Prostate gland (tissue), 2 donors: ENCODE data around the gene SAV1. TPM values are rescaled to one million over a fixed set of nuclear protein-coding genes. Genes with fewer than 3 reads are reported as not detected.

Experiments used
- DNase-seq: peaks from one replicate; pipeline ENCODE4 v3.0.0-alpha.2; 2019; ENCODE audit warnings: low spot score
- H3K27ac ChIP-seq, 2 donors: fragments of 200-600 bp; sonication (generic); 2 replicates each; pipeline ENCODE4 v1.5.1; 2017 to 2019
- H3K27me3 ChIP-seq: fragments of 200-600 bp; sonication (generic); replicated peaks from 2 replicates; pipeline ENCODE4 v1.5.1; 2019; ENCODE audit not compliant: insufficient read depth
- H3K36me3 ChIP-seq, 2 donors: fragments of 200-600 bp; sonication (generic); 1 replicate in 1 of 2; 2 replicates in 1 of 2; pipeline versions ENCODE4 v1.5.1 to v1.8.1; 2017 to 2019
- H3K4me1 ChIP-seq: fragments of 200-600 bp; sonication (generic); replicated peaks from 2 replicates; pipeline ENCODE4 v1.5.1; 2019
- H3K4me3 ChIP-seq, 2 donors: fragments of 200-600 bp; sonication (generic); 2 replicates each; pipeline ENCODE4 v1.5.1; 2017 to 2019
- H3K9me3 ChIP-seq: fragments of 200-600 bp; sonication (generic); 2 replicates; pipeline ENCODE4 v1.5.1; 2017
- POLR2A ChIP-seq: fragments of 450-650 bp; IDR thresholded peaks from one replicate; pipeline ENCODE4 v1.6.1; 2016; ENCODE audit warnings: antibody characterized with exemption, mild to moderate bottlenecking
- POLR2AphosphoS5 ChIP-seq: sonication (generic); formaldehyde crosslinking; IDR thresholded peaks from one replicate; pipeline ENCODE4 v1.6.1; 2017; ENCODE audit warnings: antibody characterized with exemption
- WGBS: methylation state at CpG from one replicate; pipeline ENCODE4 v1.1.5; 2018; 5-methylcytosine and 5-hydroxymethylcytosine counted together
- intact Hi-C: fragments of 100-400 bp; cut with DNase I; formaldehyde crosslinking; loops from one replicate; pipeline ENCODE4 v1.14.2; 2022
- total RNA-seq, 2 donors: library from RNA; depleted of rRNA; stranded (reverse); fragments of >200 nt; gene quantifications; one replicate each; pipeline ENCODE4 v1.1.0, GENCODE V29; 2016
- TF ChIP-seq, protein P1 (sequence below), 4 experiments: fragments of 200-600 bp in 2 of 4; fragments of 450-650 bp in 2 of 4; sonication (generic) in 2 of 4; IDR thresholded peaks; 1 replicate in 3 of 4; 2 replicates in 1 of 4; pipeline ENCODE4 v1.5.1; 2016 to 2019; ENCODE audit warnings: antibody characterized with exemption in 4 of 4, mild to moderate bottlenecking in 2 of 4, moderate library complexity in 2 of 4

The SAV1 gene
- total RNA-seq, 2 donors from 2014 or later, result 29.4 to 105 TPM

DNA sequence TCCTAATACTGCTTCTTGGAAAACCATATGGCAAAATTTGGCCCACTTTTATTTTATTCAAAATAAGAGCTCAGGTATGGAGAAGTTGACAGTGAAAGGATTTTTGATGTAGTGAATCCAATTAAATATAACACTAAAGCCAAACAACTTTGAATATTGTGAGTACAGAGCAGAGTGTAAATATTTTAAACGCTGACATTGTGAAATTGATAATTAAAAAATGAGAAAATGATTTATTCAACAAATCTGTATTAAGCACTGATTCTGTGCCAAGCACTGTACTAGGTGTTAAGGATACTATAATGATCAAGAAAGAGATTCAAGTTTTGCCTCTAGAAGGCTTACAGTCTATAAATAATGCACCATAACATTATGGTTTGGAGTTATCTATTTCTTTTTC is 57.6 kb downstream of the SAV1 start:
- Histone ChIP-seq H3K36me3 (no peaks in the 10 kb centered on the region), H3K4me3 (no peak overlapping the region), H3K27ac (no peak overlapping the region), H3K4me1 (no peaks in the 10 kb centered on the region), H3K9me3 (no peaks in the 10 kb centered on the region), H3K27me3 (no peaks in the 10 kb centered on the region)
- intact Hi-C loops, result loop anchor here (10.0 kb wide), 1 partner anchor 254 kb away; no protein-coding TSS in a partner anchor
- WGBS, result 97% methylated on average over 1 of the region's 1 CpG
- TF ChIP-seq POLR2A (no peak), POLR2AphosphoS5 (no peak)
- TF ChIP-seq, protein P1, sequence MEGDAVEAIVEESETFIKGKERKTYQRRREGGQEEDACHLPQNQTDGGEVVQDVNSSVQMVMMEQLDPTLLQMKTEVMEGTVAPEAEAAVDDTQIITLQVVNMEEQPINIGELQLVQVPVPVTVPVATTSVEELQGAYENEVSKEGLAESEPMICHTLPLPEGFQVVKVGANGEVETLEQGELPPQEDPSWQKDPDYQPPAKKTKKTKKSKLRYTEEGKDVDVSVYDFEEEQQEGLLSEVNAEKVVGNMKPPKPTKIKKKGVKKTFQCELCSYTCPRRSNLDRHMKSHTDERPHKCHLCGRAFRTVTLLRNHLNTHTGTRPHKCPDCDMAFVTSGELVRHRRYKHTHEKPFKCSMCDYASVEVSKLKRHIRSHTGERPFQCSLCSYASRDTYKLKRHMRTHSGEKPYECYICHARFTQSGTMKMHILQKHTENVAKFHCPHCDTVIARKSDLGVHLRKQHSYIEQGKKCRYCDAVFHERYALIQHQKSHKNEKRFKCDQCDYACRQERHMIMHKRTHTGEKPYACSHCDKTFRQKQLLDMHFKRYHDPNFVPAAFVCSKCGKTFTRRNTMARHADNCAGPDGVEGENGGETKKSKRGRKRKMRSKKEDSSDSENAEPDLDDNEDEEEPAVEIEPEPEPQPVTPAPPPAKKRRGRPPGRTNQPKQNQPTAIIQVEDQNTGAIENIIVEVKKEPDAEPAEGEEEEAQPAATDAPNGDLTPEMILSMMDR (IDR thresholded peaks at IDR 0.05), result no peak
- no peak for DNase-seq

DNA sequence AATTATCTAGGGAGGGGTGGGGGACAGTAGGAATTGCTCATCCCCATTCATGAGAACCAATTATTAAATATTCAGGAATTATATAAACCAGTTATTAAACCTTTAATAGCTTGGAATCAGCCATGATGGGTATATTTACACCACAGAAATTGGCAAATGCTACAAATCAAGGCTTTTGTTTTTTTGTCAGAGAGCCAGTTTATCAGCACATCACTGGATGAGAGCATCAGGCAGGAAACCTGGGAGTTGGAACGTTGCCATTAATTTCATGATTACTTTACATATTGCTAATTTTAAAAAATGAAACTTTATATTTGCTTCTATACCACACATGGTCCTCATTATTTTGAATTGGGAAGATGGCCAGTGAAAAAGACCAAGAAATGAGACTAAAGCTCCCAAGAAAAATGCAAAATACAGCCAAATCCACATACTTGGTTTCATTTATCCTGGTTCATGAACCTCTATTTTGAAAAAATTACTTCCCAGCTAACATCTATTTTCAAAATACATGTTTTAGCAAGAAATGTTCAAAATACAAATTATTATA is 59.7 kb downstream of the SAV1 start:
- TF ChIP-seq POLR2AphosphoS5 (no peak), POLR2A (no peak)
- TF ChIP-seq, protein P1 (IDR thresholded peaks at IDR 0.05), result no peak
- no peak overlapping the region for H3K4me3 ChIP-seq
- H3K4me1 ChIP-seq, result no peaks in the 10 kb centered on the region
- WGBS, result 56% methylated on average over 1 of the region's 1 CpG
- H3K27ac ChIP-seq, result no peak overlapping the region
- intact Hi-C loops, result no loop called here
- no peaks in the 10 kb centered on the region for H3K9me3 ChIP-seq
- H3K27me3 ChIP-seq, result no peaks in the 10 kb centered on the region
- DNase-seq, result no peak
- H3K36me3 ChIP-seq, result no peaks in the 10 kb centered on the region

DNA sequence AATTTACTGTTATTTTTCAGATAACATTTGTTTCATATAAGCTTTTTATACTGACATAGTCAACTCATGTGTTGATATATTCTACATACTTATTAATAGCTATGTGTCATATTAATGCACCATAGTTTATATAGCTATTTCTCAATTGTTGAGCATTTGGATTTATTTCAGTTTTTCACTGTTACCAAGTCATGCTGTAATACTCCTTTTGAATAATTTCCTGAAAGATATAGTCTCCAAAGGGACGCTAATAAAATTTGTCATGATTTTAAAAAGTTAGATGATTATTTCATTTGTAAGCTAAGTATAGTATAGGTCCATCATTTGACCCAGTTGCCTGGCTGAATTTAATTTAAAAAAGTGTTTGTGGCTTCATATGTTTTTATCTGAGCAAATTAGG is 60.3 kb downstream of the SAV1 start:
- Histone ChIP-seq H3K9me3 (no peaks in the 10 kb centered on the region), H3K27ac (no peak overlapping the region), H3K4me1 (no peaks in the 10 kb centered on the region), H3K4me3 (no peak overlapping the region), H3K36me3 (no peaks in the 10 kb centered on the region), H3K27me3 (no peaks in the 10 kb centered on the region)
- DNase-seq, result no peak
- intact Hi-C loops, result no loop called here
- no peak for TF ChIP-seq POLR2A
- 93% methylated on average over 1 of the region's 1 CpG for WGBS

DNA sequence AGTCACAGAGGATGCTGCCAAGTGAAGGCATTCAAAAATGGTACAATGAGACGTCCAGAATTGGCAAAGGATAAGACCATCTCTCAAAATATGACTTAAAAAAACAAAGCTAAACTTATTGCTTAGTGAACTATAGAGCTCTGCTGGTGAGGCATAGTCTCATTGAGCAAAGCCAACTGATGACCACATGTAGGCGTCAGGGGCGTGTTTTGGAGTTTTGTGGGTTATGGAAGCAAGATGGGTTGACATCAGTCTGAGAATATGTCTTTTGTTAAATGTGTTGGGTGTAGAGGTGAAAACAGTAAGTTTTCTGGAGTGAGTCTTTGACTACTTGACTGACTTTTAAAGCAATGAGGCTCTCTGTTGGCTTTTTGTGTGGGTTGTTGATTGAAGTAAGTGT is 60.9 kb downstream of the SAV1 start:
- DNase-seq, result no peak
- intact Hi-C loops, result no loop called here
- no peaks in the 10 kb centered on the region for H3K4me1 ChIP-seq
- H3K27ac ChIP-seq, result no peak overlapping the region
- no peaks in the 10 kb centered on the region for H3K36me3 ChIP-seq
- WGBS, result 82% methylated on average over 3 of the region's 3 CpGs
- H3K4me3 ChIP-seq, result no peak overlapping the region
- no peaks in the 10 kb centered on the region for H3K27me3 ChIP-seq
- H3K9me3 ChIP-seq, result no peaks in the 10 kb centered on the region
- TF ChIP-seq, protein P1 (IDR thresholded peaks at IDR 0.05), result no peak
- TF ChIP-seq POLR2A (no peak), POLR2AphosphoS5 (no peak)

DNA sequence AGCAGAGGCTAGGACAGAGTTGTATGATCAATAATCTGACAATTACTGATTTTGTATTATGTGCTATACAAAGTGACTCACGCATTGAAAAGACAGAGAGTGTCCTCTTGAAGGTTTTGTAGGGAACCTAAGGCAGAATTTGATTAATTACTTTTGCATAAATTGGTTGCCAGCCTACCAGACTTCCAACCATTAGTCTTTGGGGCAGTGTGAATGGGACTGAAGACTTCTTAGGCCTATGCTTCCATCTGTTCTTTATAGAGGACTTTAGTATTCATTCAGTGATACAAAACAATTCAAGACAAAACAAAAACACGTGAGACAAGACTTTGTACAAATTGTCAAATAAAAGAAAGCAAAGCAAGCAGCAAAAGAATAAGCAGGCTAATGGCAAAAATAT is 61.6 kb downstream of the SAV1 start:
- no peaks in the 10 kb centered on the region for H3K9me3 ChIP-seq
- intact Hi-C loops, result no loop called here
- no peak overlapping the region for H3K4me3 ChIP-seq
- H3K27me3 ChIP-seq, result no peaks in the 10 kb centered on the region
- no peaks in the 10 kb centered on the region for H3K36me3 ChIP-seq
- no peaks in the 10 kb centered on the region for H3K4me1 ChIP-seq
- H3K27ac ChIP-seq, result no peak overlapping the region
- WGBS, result 95% methylated on average over 2 of the region's 2 CpGs
- DNase-seq, result no peak
- TF ChIP-seq POLR2AphosphoS5, result no peak
- no peak for TF ChIP-seq POLR2A
- TF ChIP-seq, protein P1 (IDR thresholded peaks at IDR 0.05), result no peak
